ENCODE data around the gene HTR3A.

The HTR3A gene

GRCh38 chr11:113982306-113982705 lies 7.4 kb downstream of the HTR3A start:
- H3K36me3 ChIP-seq (ENCODE audit: control insufficient read depth in 1 of 2, insufficient read depth in 2 of 2, low read length in 2 of 2), result no peaks in the 10 kb centered on the region
- H3K4me2 ChIP-seq (ENCODE audit: low read length), result no peak overlapping the region
- H3K4me3 ChIP-seq (ENCODE audit: low read depth, low read length), result no peak overlapping the region
- no peak overlapping the region for H3K4ac ChIP-seq (ENCODE audit: low read depth, low read length)
- H3K9ac ChIP-seq (ENCODE audit: low read length), result no peak overlapping the region
- H3K4me1 ChIP-seq (ENCODE audit: control insufficient read depth in 1 of 2, insufficient read depth in 2 of 2, low read length in 2 of 2), result no peaks in the 10 kb centered on the region
- H2AFZ ChIP-seq (ENCODE audit: insufficient read depth, low read length, poor library complexity), result no peak overlapping the region
- H3K23ac ChIP-seq (ENCODE audit: low read length), result no peak overlapping the region
- no peak overlapping the region for H3K14ac ChIP-seq (ENCODE audit: low read length)
- no peak overlapping the region for H4K8ac ChIP-seq (ENCODE audit: low read depth, low read length)
- peaks cover 2% of the 10 kb centered on the region for H3K9me3 ChIP-seq (ENCODE audit: insufficient read depth, low read depth, low read length)
- H2AK5ac ChIP-seq (ENCODE audit: low read length), result no peak overlapping the region
- H3K27me3 ChIP-seq (ENCODE audit: insufficient read depth, low read length), result no peaks in the 10 kb centered on the region
- no peak overlapping the region for H4K12ac ChIP-seq (ENCODE audit: low read depth, low read length)
- H3K79me2 ChIP-seq (ENCODE audit: control insufficient read depth, insufficient read depth, low read length, poor library complexity), result no peaks in the 10 kb centered on the region
- no peak overlapping the region for H3K18ac ChIP-seq (ENCODE audit: low read length)
- DNase-seq, result no peak
- H3K27ac ChIP-seq (ENCODE audit: low read depth, low read length), result no peak overlapping the region
- H2BK12ac ChIP-seq (ENCODE audit: low read length), result no peak overlapping the region
- H4K91ac ChIP-seq (ENCODE audit: low read depth, low read length), result no peak overlapping the region
- H2BK120ac ChIP-seq (ENCODE audit: insufficient read depth, low read length, poor library complexity), result no peak overlapping the region
- H3K79me1 ChIP-seq (ENCODE audit: low read length), result no peaks in the 10 kb centered on the region
- H2BK5ac ChIP-seq (ENCODE audit: low read depth, low read length, poor library complexity), result no peak overlapping the region

DNA sequence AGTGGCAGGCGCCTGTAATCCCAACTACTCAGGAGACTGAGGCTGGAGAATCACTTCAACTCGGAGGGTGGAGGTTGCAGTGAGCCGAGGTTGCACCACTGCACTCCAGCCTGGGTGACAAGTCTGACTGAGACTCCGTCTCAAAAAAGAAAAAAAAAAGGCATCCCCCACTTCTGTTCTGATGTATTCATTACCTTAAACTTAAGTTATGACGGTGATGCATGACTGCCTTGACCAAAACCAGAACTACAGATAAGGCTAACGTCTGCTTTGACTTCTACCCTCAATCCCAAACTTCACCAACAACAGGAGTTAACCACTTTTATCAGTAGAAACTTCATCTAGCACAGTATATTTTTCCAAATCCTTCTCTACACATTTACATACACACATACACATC lies 9.9 kb downstream of the HTR3A start:
- Histone ChIP-seq H3K4me2 (ENCODE audit: low read length) (no peak overlapping the region), H3K9ac (ENCODE audit: low read length) (no peak overlapping the region), H3K79me2 (ENCODE audit: control insufficient read depth, insufficient read depth, low read length, poor library complexity) (no peaks in the 10 kb centered on the region), H2AFZ (ENCODE audit: insufficient read depth, low read length, poor library complexity) (no peak overlapping the region), H4K8ac (ENCODE audit: low read depth, low read length) (no peak overlapping the region), H2BK12ac (ENCODE audit: low read length) (no peak overlapping the region), H3K4me3 (ENCODE audit: low read depth, low read length) (no peak overlapping the region), H3K27me3 (ENCODE audit: insufficient read depth, low read length) (no peaks in the 10 kb centered on the region), H2BK5ac (ENCODE audit: low read depth, low read length, poor library complexity) (no peak overlapping the region), H3K4ac (ENCODE audit: low read depth, low read length) (no peak overlapping the region), H3K18ac (ENCODE audit: low read length) (no peak overlapping the region), H3K36me3 (ENCODE audit: control insufficient read depth in 1 of 2, insufficient read depth in 2 of 2, low read length in 2 of 2) (no peaks in the 10 kb centered on the region), H3K14ac (ENCODE audit: low read length) (no peak overlapping the region), H4K91ac (ENCODE audit: low read depth, low read length) (no peak overlapping the region), H4K12ac (ENCODE audit: low read depth, low read length) (no peak overlapping the region), H3K27ac (ENCODE audit: low read depth, low read length) (no peak overlapping the region), H2BK120ac (ENCODE audit: insufficient read depth, low read length, poor library complexity) (no peak overlapping the region), H3K9me3 (ENCODE audit: insufficient read depth, low read depth, low read length) (peaks cover 2% of the 10 kb centered on the region), H3K4me1 (ENCODE audit: control insufficient read depth in 1 of 2, insufficient read depth in 2 of 2, low read length in 2 of 2) (no peaks in the 10 kb centered on the region), H3K23ac (ENCODE audit: low read length) (no peak overlapping the region), H3K79me1 (ENCODE audit: low read length) (no peaks in the 10 kb centered on the region), H2AK5ac (ENCODE audit: low read length) (no peak overlapping the region)
- no peak for DNase-seq
- no CpG with 5 or more reads among the region's 6 CpGs for WGBS (ENCODE audit: extremely low coverage, insufficient coverage, insufficient read length)

DNA sequence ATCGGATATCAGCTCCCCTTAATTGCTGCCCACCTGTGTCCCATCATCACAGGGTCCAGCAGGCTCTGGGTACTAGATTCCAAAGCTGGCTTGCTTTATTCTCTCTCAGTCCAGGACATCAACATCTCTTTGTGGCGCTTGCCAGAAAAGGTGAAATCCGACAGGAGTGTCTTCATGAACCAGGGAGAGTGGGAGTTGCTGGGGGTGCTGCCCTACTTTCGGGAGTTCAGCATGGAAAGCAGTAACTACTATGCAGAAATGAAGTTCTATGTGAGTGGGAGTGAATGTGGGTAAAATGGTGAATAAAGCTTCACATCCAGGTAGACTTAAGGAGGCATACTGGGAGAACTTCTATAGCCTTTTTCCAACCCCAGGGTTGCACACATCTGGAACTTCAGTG lies 11.0 kb downstream of the HTR3A start:
- no peak overlapping the region for H3K23ac ChIP-seq (ENCODE audit: low read length)
- H3K27me3 ChIP-seq (ENCODE audit: insufficient read depth, low read length), result no peaks in the 10 kb centered on the region
- no peak overlapping the region for H2BK120ac ChIP-seq (ENCODE audit: insufficient read depth, low read length, poor library complexity)
- no peak overlapping the region for H4K12ac ChIP-seq (ENCODE audit: low read depth, low read length)
- no peak overlapping the region for H2AK5ac ChIP-seq (ENCODE audit: low read length)
- peaks cover 2% of the 10 kb centered on the region for H3K9me3 ChIP-seq (ENCODE audit: insufficient read depth, low read depth, low read length)
- DNase-seq, result no peak
- no CpG with 5 or more reads among the region's 4 CpGs for WGBS (ENCODE audit: extremely low coverage, insufficient coverage, insufficient read length)
- H3K36me3 ChIP-seq (ENCODE audit: control insufficient read depth in 1 of 2, insufficient read depth in 2 of 2, low read length in 2 of 2), result no peaks in the 10 kb centered on the region
- H3K79me2 ChIP-seq (ENCODE audit: control insufficient read depth, insufficient read depth, low read length, poor library complexity), result no peaks in the 10 kb centered on the region
- no peak overlapping the region for H3K27ac ChIP-seq (ENCODE audit: low read depth, low read length)
- no peak overlapping the region for H4K8ac ChIP-seq (ENCODE audit: low read depth, low read length)
- H2BK12ac ChIP-seq (ENCODE audit: low read length), result no peak overlapping the region
- no peak overlapping the region for H4K91ac ChIP-seq (ENCODE audit: low read depth, low read length)
- no peak overlapping the region for H2BK5ac ChIP-seq (ENCODE audit: low read depth, low read length, poor library complexity)
- no peak overlapping the region for H3K14ac ChIP-seq (ENCODE audit: low read length)
- no peak overlapping the region for H2AFZ ChIP-seq (ENCODE audit: insufficient read depth, low read length, poor library complexity)
- H3K4me1 ChIP-seq (ENCODE audit: control insufficient read depth in 1 of 2, insufficient read depth in 2 of 2, low read length in 2 of 2), result no peaks in the 10 kb centered on the region
- no peak overlapping the region for H3K4ac ChIP-seq (ENCODE audit: low read depth, low read length)
- H3K9ac ChIP-seq (ENCODE audit: low read length), result no peak overlapping the region
- no peak overlapping the region for H3K4me3 ChIP-seq (ENCODE audit: low read depth, low read length)
- H3K18ac ChIP-seq (ENCODE audit: low read length), result no peak overlapping the region
- no peak overlapping the region for H3K4me2 ChIP-seq (ENCODE audit: low read length)
- no peaks in the 10 kb centered on the region for H3K79me1 ChIP-seq (ENCODE audit: low read length)

- Histone ChIP-seq H2BK5ac (ENCODE audit: low read depth, low read length, poor library complexity) (no peak overlapping the region), H3K36me3 (ENCODE audit: control insufficient read depth in 1 of 2, insufficient read depth in 2 of 2, low read length in 2 of 2) (no peaks in the 10 kb centered on the region), H3K79me1 (ENCODE audit: low read length) (no peaks in the 10 kb centered on the region), H2BK12ac (ENCODE audit: low read length) (no peak overlapping the region), H4K8ac (ENCODE audit: low read depth, low read length) (no peak overlapping the region), H4K91ac (ENCODE audit: low read depth, low read length) (no peak overlapping the region), H2AFZ (ENCODE audit: insufficient read depth, low read length, poor library complexity) (no peak overlapping the region), H4K12ac (ENCODE audit: low read depth, low read length) (no peak overlapping the region), H3K9me3 (ENCODE audit: insufficient read depth, low read depth, low read length) (no peaks in the 10 kb centered on the region), H3K18ac (ENCODE audit: low read length) (no peak overlapping the region), H2AK5ac (ENCODE audit: low read length) (no peak overlapping the region), H3K27ac (ENCODE audit: low read depth, low read length) (no peak overlapping the region), H3K4ac (ENCODE audit: low read depth, low read length) (no peak overlapping the region), H2BK120ac (ENCODE audit: insufficient read depth, low read length, poor library complexity) (no peak overlapping the region), H3K9ac (ENCODE audit: low read length) (no peak overlapping the region), H3K4me1 (ENCODE audit: control insufficient read depth in 1 of 2, insufficient read depth in 2 of 2, low read length in 2 of 2) (no peaks in the 10 kb centered on the region), H3K27me3 (ENCODE audit: insufficient read depth, low read length) (no peaks in the 10 kb centered on the region), H3K23ac (ENCODE audit: low read length) (no peak overlapping the region), H3K4me2 (ENCODE audit: low read length) (no peak overlapping the region), H3K4me3 (ENCODE audit: low read depth, low read length) (no peak overlapping the region), H3K79me2 (ENCODE audit: control insufficient read depth, insufficient read depth, low read length, poor library complexity) (no peaks in the 10 kb centered on the region), H3K14ac (ENCODE audit: low read length) (no peak overlapping the region)
- DNase-seq, result no peak
- no CpG with 5 or more reads among the region's 18 CpGs for WGBS (ENCODE audit: extremely low coverage, insufficient coverage, insufficient read length)
Observed at GRCh38 chr11:113986351-113987140, 11.6 kb downstream of the HTR3A start.

Data from trophoblast cell (in vitro differentiated cells and primary cell).